ENCODE measurements around the gene REEP1.
"Not testable (repeated sequence)": the region's sequence is repeated elsewhere in the genome, so short reads cannot be mapped to it uniquely, and the experiment has no call there.

REEP1 gene

GRCh38 chr2:86211796-86212188 lies 125.6 kb downstream of the REEP1 start:
- Histone ChIP-seq H3K27me3 (ENCODE audit: control insufficient read depth, insufficient read depth, low read length) (no peaks in the 10 kb centered on the region), H3K9ac (ENCODE audit: low read depth, low read length) (no peak overlapping the region), H3K36me3 (ENCODE audit: control insufficient read depth, insufficient read depth, low read length) (peaks cover 76% of the 10 kb centered on the region), H3K9me3 (ENCODE audit: control insufficient read depth, insufficient read depth, low read length) (no peaks in the 10 kb centered on the region), H3K4me1 (ENCODE audit: control insufficient read depth, insufficient read depth, low read length) (no peaks in the 10 kb centered on the region), H3K4me3 (ENCODE audit: low read depth, low read length) (no peak overlapping the region), H3K27ac (ENCODE audit: low read depth, low read length) (no peak overlapping the region)

DNA sequence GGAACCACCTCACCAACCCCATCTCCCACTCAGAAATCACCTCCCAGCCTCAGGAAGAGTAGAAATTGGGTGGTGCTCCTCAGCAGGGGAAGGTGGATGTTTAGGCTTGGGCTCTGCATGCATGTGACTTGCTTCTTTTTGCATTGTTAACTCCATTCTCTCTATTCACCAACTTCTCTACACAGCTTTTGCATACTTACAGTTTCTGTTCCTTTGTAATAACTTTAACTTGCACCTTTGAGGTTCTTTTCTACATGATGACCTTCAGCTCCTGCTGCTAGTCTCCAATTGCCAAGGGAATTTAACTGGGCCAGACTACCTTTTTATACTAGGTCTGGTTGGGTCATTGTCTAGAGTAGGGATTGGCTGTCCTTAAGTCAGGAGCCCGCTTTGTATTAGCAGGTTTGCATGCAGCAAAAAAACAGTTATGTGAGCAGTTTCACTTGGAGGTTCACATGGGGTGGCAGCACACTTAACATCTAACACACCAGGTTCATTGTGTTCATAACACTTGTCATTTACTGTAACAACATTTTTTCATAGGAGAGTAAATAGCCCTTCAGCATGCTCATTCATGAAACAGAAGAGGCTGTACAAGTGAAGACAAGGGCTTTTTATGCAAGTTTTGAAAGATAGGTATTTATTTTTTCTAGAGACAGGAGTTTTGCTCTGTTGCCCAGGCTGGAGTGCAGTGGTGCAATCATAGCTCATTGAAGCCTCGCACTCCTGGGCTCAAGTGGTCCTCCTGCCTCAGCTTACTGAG lies 126.2 kb downstream of the REEP1 start:
- Histone ChIP-seq H3K36me3 (ENCODE audit: control insufficient read depth, insufficient read depth, low read length) (peaks cover 82% of the 10 kb centered on the region), H3K9me3 (ENCODE audit: control insufficient read depth, insufficient read depth, low read length) (no peaks in the 10 kb centered on the region), H3K27ac (ENCODE audit: low read depth, low read length) (no peak overlapping the region), H3K4me3 (ENCODE audit: low read depth, low read length) (no peak overlapping the region), H3K9ac (ENCODE audit: low read depth, low read length) (no peak overlapping the region), H3K4me1 (ENCODE audit: control insufficient read depth, insufficient read depth, low read length) (no peaks in the 10 kb centered on the region), H3K27me3 (ENCODE audit: control insufficient read depth, insufficient read depth, low read length) (no peaks in the 10 kb centered on the region)

- H3K4me1 ChIP-seq (ENCODE audit: control insufficient read depth, insufficient read depth, low read length): peaks cover 13% of the 10 kb centered on the region
- H3K9ac ChIP-seq (ENCODE audit: low read depth, low read length): no peak overlapping the region
- peaks cover 41% of the 10 kb centered on the region for H3K36me3 ChIP-seq (ENCODE audit: control insufficient read depth, insufficient read depth, low read length)
- no peak overlapping the region for H3K27ac ChIP-seq (ENCODE audit: low read depth, low read length)
- no peak overlapping the region for H3K4me3 ChIP-seq (ENCODE audit: low read depth, low read length)
- no peaks in the 10 kb centered on the region for H3K27me3 ChIP-seq (ENCODE audit: control insufficient read depth, insufficient read depth, low read length)
- no peaks in the 10 kb centered on the region for H3K9me3 ChIP-seq (ENCODE audit: control insufficient read depth, insufficient read depth, low read length)
Measured at GRCh38 chr2:86204458-86204857, 133.0 kb downstream of the REEP1 start.

- H3K9me3 ChIP-seq (ENCODE audit: control insufficient read depth, insufficient read depth, low read length): no peaks in the 10 kb centered on the region
- H3K36me3 ChIP-seq (ENCODE audit: control insufficient read depth, insufficient read depth, low read length): peaks cover 32% of the 10 kb centered on the region
- no peak overlapping the region for H3K27ac ChIP-seq (ENCODE audit: low read depth, low read length)
- H3K27me3 ChIP-seq (ENCODE audit: control insufficient read depth, insufficient read depth, low read length): no peaks in the 10 kb centered on the region
- H3K4me1 ChIP-seq (ENCODE audit: control insufficient read depth, insufficient read depth, low read length): peaks cover 13% of the 10 kb centered on the region
- H3K4me3 ChIP-seq (ENCODE audit: low read depth, low read length): no peak overlapping the region
- no peak overlapping the region for H3K9ac ChIP-seq (ENCODE audit: low read depth, low read length)
Measured at GRCh38 chr2:86203614-86204013, 133.8 kb downstream of the REEP1 start.

DNA sequence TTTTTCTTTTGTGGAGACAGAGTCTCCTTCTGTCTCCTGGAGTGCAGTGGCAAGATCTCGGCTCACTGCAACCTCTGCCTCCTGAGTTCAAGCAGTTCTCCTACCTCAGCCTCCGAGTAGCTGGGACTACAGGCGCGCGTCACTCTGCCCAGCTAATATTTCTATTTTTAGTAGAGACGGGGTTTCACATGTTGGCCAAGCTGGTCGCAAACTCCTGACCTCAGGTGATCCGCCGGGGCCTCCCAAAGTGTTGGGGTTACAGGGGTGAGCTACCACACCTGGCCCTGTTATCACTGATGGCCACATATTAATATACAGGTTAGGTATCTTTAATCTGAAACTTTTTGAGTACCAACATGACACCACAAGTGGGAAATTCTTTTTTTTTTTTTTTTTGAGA lies 134.7 kb downstream of the REEP1 start:
- Histone ChIP-seq H3K27me3 (ENCODE audit: control insufficient read depth, insufficient read depth, low read length) (no peaks in the 10 kb centered on the region), H3K4me1 (ENCODE audit: control insufficient read depth, insufficient read depth, low read length) (peaks cover 13% of the 10 kb centered on the region), H3K9me3 (ENCODE audit: control insufficient read depth, insufficient read depth, low read length) (no peaks in the 10 kb centered on the region), H3K36me3 (ENCODE audit: control insufficient read depth, insufficient read depth, low read length) (peaks cover 23% of the 10 kb centered on the region), H3K27ac (ENCODE audit: low read depth, low read length) (no peak overlapping the region), H3K4me3 (ENCODE audit: low read depth, low read length) (peak overlapping the region; percentile 20; the same call in 1 of the 2 replicates), H3K9ac (ENCODE audit: low read depth, low read length) (no peak overlapping the region)

DNA sequence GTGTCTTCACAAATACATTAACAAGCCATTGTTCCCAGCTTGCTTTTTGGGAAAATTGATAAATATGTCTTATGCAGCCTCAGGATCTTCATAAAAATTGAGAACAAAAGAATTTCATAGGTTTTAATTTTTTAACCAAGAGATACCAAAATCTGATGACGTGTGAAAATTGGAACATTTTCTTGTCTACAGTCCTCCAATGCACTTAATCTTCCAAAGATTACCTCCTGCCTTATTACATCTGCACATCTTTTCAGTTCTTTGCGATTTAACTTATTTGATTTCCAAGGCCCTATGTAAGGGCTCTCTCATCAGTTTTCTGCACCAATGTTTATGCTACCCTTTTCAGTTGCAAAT lies 135.1 kb downstream of the REEP1 start:
- Histone ChIP-seq H3K4me1 (ENCODE audit: control insufficient read depth, insufficient read depth, low read length) (peaks cover 13% of the 10 kb centered on the region), H3K9ac (ENCODE audit: low read depth, low read length) (no peak overlapping the region), H3K27me3 (ENCODE audit: control insufficient read depth, insufficient read depth, low read length) (no peaks in the 10 kb centered on the region), H3K4me3 (ENCODE audit: low read depth, low read length) (peak overlapping the region; percentile 20; the same call in 1 of the 2 replicates), H3K36me3 (ENCODE audit: control insufficient read depth, insufficient read depth, low read length) (peaks cover 19% of the 10 kb centered on the region), H3K27ac (ENCODE audit: low read depth, low read length) (peak overlapping the region; percentile 49), H3K9me3 (ENCODE audit: control insufficient read depth, insufficient read depth, low read length) (no peaks in the 10 kb centered on the region)

GRCh38 chr2:86201671-86202335 lies 135.6 kb downstream of the REEP1 start:
- Histone ChIP-seq H3K4me3 (ENCODE audit: low read depth, low read length) (no peak overlapping the region), H3K4me1 (ENCODE audit: control insufficient read depth, insufficient read depth, low read length) (peaks cover 13% of the 10 kb centered on the region), H3K27me3 (ENCODE audit: control insufficient read depth, insufficient read depth, low read length) (no peaks in the 10 kb centered on the region), H3K9me3 (ENCODE audit: control insufficient read depth, insufficient read depth, low read length) (no peaks in the 10 kb centered on the region), H3K9ac (ENCODE audit: low read depth, low read length) (no peak overlapping the region), H3K27ac (ENCODE audit: low read depth, low read length) (peak overlapping the region; percentile 49), H3K36me3 (ENCODE audit: control insufficient read depth, insufficient read depth, low read length) (peaks cover 14% of the 10 kb centered on the region)

- H3K9ac ChIP-seq (ENCODE audit: low read depth, low read length); H3K27me3 ChIP-seq (ENCODE audit: control insufficient read depth, insufficient read depth, low read length); H3K36me3 ChIP-seq (ENCODE audit: control insufficient read depth, insufficient read depth, low read length); H3K27ac ChIP-seq (ENCODE audit: low read depth, low read length); H3K9me3 ChIP-seq (ENCODE audit: control insufficient read depth, insufficient read depth, low read length): not testable (repeated sequence)
- H3K4me3 ChIP-seq (ENCODE audit: low read depth, low read length): peak overlapping the region; percentile 99
- H3K4me1 ChIP-seq (ENCODE audit: control insufficient read depth, insufficient read depth, low read length): peaks cover 13% of the 10 kb centered on the region
Measured at GRCh38 chr2:86200564-86200963, 136.9 kb downstream of the REEP1 start.

DNA sequence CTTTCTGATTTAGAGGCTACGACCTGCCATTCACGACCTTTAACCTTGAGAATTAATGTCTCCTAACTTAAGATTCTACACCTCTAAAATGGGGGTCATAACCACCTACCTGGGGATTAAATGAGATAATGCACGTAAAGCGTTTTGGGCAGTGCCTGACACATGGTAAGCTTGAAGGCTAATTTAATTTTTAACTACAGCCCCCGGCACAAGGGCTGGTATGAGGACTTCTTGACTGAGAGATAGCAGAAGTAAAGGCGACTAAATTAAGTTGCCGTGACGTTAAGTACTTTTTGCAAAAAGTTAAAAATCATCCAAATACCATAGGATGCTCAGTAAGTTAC lies 137.6 kb downstream of the REEP1 start:
- peaks cover 13% of the 10 kb centered on the region for H3K4me1 ChIP-seq (ENCODE audit: control insufficient read depth, insufficient read depth, low read length)
- no peaks in the 10 kb centered on the region for H3K36me3 ChIP-seq (ENCODE audit: control insufficient read depth, insufficient read depth, low read length)
- H3K27me3 ChIP-seq (ENCODE audit: control insufficient read depth, insufficient read depth, low read length): no peaks in the 10 kb centered on the region
- H3K4me3 ChIP-seq (ENCODE audit: low read depth, low read length): peak overlapping the region; percentile 99
- no peaks in the 10 kb centered on the region for H3K9me3 ChIP-seq (ENCODE audit: control insufficient read depth, insufficient read depth, low read length)
- H3K9ac ChIP-seq (ENCODE audit: low read depth, low read length): peak overlapping the region; percentile 95
- H3K27ac ChIP-seq (ENCODE audit: low read depth, low read length): peak overlapping the region; percentile 78

- Histone ChIP-seq H3K4me3 (ENCODE audit: low read depth, low read length) (peak overlapping the region; percentile 75), H3K36me3 (ENCODE audit: control insufficient read depth, insufficient read depth, low read length) (no peaks in the 10 kb centered on the region; the same call in none of the 2 replicates), H3K9me3 (ENCODE audit: control insufficient read depth, insufficient read depth, low read length) (no peaks in the 10 kb centered on the region), H3K9ac (ENCODE audit: low read depth, low read length) (peak overlapping the region; percentile 55), H3K27ac (ENCODE audit: low read depth, low read length) (peak overlapping the region; percentile 100), H3K4me1 (ENCODE audit: control insufficient read depth, insufficient read depth, low read length) (peaks cover 5% of the 10 kb centered on the region; the same call in 1 of the 2 replicates), H3K27me3 (ENCODE audit: control insufficient read depth, insufficient read depth, low read length) (no peaks in the 10 kb centered on the region)
Measured at GRCh38 chr2:86195808-86196387, 141.5 kb downstream of the REEP1 start.

Data from HUES48 (cell line).